SK-N-SH (cell line): Measurements from ENCODE around the gene HOXC13. TPM values are rescaled to one million over a fixed set of nuclear protein-coding genes. Genes with fewer than 3 reads are reported as not detected.
A peak's percentile ranks its signal among the peaks of the same experiment; 100 is the strongest.

Experiments
- CTCF ChIA-PET: fragments of 300-600, 350-600 bp; formaldehyde crosslinking; extraction: SDS; loops from one replicate; lab custom pipeline; 2021; lab: Yijun Ruan, JAX
- POLR2A ChIA-PET: fragments of 350-600 bp; sonication (Branson Sonifier 250); formaldehyde crosslinking; extraction: SDS; loops from one replicate; lab custom pipeline; 2020; ENCODE audit warnings: antibody characterized with exemption, inconsistent platforms; lab: Yijun Ruan, JAX
- DNase-seq: peaks from one replicate; pipeline ENCODE4 v3.0.0; 2012
- H2AFZ ChIP-seq: fragments of 200-600 bp; sonication (generic); 2 replicates; pipeline ENCODE4 v1.8.1; 2016; ENCODE audit warnings: antibody characterized with exemption, mild to moderate bottlenecking, low read depth
- H3F3A ChIP-seq: fragments of 200-600 bp; sonication (generic); replicated peaks from 2 replicates; pipeline ENCODE3; 2016; ENCODE audit warnings: antibody characterized with exemption, mild to moderate bottlenecking; ENCODE audit not compliant: insufficient read depth
- H3K27ac ChIP-seq, 2 experiments: fragments of 200-500 bp in 1 of 2; fragments of 200-600 bp in 1 of 2; sonication (Bioruptor generic) in 1 of 2; sonication (generic), shearing (Covaris generic) in 1 of 2; 2 replicates each; pipeline versions ENCODE4 v1.5.1 to v1.6.1; 2014 to 2016; ENCODE audit warnings: low read depth in 2 of 2, inconsistent platforms in 1 of 2, low read length in 1 of 2, mild to moderate bottlenecking in 1 of 2, mixed read lengths in 1 of 2
- H3K27me3 ChIP-seq: fragments of 200-600 bp; sonication (generic), shearing (Covaris generic); 2 replicates; pipeline ENCODE4 v1.6.1; 2016; ENCODE audit warnings: mixed run types; ENCODE audit not compliant: insufficient read depth
- H3K36me3 ChIP-seq, 2 experiments: fragments of 200-500 bp in 1 of 2; fragments of 200-600 bp in 1 of 2; sonication (Bioruptor generic) in 1 of 2; sonication (generic) in 1 of 2; replicated peaks in 1 of 2; 2 replicates each; pipeline versions ENCODE3 to v1.5.1; 2014 to 2016; ENCODE audit warnings: low read length in 1 of 2, mild to moderate bottlenecking in 1 of 2; ENCODE audit not compliant: insufficient read depth in 2 of 2, control insufficient read depth in 1 of 2
- H3K4me1 ChIP-seq, 2 experiments: fragments of 200-500 bp in 1 of 2; fragments of 200-600 bp in 1 of 2; sonication (Bioruptor generic) in 1 of 2; sonication (generic), shearing (Covaris generic) in 1 of 2; 2 replicates each; pipeline versions ENCODE4 v1.5.1 to v1.6.1; 2014 to 2016; ENCODE audit warnings: low read depth in 1 of 2, low read length in 1 of 2, mixed run types in 1 of 2; ENCODE audit not compliant: insufficient read depth in 2 of 2, control insufficient read depth in 1 of 2
- H3K4me2 ChIP-seq: fragments of 200-600 bp; sonication (generic), shearing (Covaris generic); 2 replicates; pipeline ENCODE4 v1.6.1; 2017; ENCODE audit warnings: mixed run types
- H3K4me3 ChIP-seq, 2 experiments: fragments of 200-500 bp in 1 of 2; fragments of 200-600 bp in 1 of 2; sonication (Bioruptor generic) in 1 of 2; sonication (generic), shearing (Covaris generic) in 1 of 2; 2 replicates each; pipeline versions ENCODE4 v1.5.1 to v1.8.1; 2014 to 2016; ENCODE audit warnings: low read depth in 2 of 2, inconsistent platforms in 1 of 2, low read length in 1 of 2, mild to moderate bottlenecking in 1 of 2, mixed read lengths in 1 of 2, moderate library complexity in 1 of 2
- H3K79me2 ChIP-seq: fragments of 200-600 bp; sonication (generic); 2 replicates; pipeline ENCODE4 v1.8.1; 2017; ENCODE audit warnings: mild to moderate bottlenecking; ENCODE audit not compliant: insufficient read depth
- H3K9ac ChIP-seq: fragments of 200-600 bp; sonication (generic); 2 replicates; pipeline ENCODE4 v1.6.1; 2017; ENCODE audit warnings: mixed run types
- H3K9me2 ChIP-seq: fragments of 200-600 bp; sonication (generic); 2 replicates; pipeline ENCODE4 v1.6.1; 2017; ENCODE audit warnings: mixed run types
- H3K9me3 ChIP-seq: fragments of 200-600 bp; sonication (generic); 2 replicates; pipeline ENCODE4 v1.6.1; 2017; ENCODE audit warnings: mixed run types, mild to moderate bottlenecking, moderate library complexity
- H4K20me1 ChIP-seq: fragments of 200-600 bp; sonication (generic); 2 replicates; pipeline ENCODE4 v1.6.1; 2017; ENCODE audit warnings: mild to moderate bottlenecking, mixed run types; ENCODE audit not compliant: insufficient read depth
- CTCF ChIP-seq: fragments of 200-600 bp; sonication (generic); IDR thresholded peaks from 2 replicates; pipeline ENCODE4 v1.6.1; 2017; ENCODE audit warnings: antibody characterized with exemption, mild to moderate bottlenecking, moderate library complexity
- EP300 ChIP-seq, 2 experiments: IDR thresholded peaks; 2 replicates each; pipeline versions ENCODE4 v1.4.0 to v1.6.1; 2012; ENCODE audit warnings: borderline replicate concordance in 1 of 2, low read depth in 1 of 2, low read length in 1 of 2
- EZH2phosphoT487 ChIP-seq: fragments of 200-600 bp; sonication (generic); IDR thresholded peaks from 2 replicates; pipeline ENCODE4 v1.6.1; 2017; ENCODE audit warnings: low read depth, mixed run types, mild to moderate bottlenecking, antibody characterized with exemption, moderate library complexity, borderline replicate concordance
- GABPA ChIP-seq: IDR thresholded peaks from 2 replicates; pipeline ENCODE4 v1.4.0; 2012; ENCODE audit warnings: low read depth, mild to moderate bottlenecking
- SIN3A ChIP-seq: IDR thresholded peaks from 2 replicates; pipeline ENCODE4 v1.6.1; 2012; ENCODE audit warnings: low read depth, mild to moderate bottlenecking, low read length, moderate library complexity, borderline replicate concordance
- WGBS: methylation state at CpG from one replicate; pipeline ENCODE4 v1.1.6; 2017; ENCODE audit warnings: low lambda C conversion rate; 5-methylcytosine and 5-hydroxymethylcytosine counted together
- polyA plus RNA-seq, 3 experiments: library from polyadenylated mRNA; depleted of rRNA; stranded (reverse); fragments of >200 nt; gene quantifications; 2 replicates each; pipeline ENCODE4 v1.2.3, GENCODE V29; 2012

The HOXC13 gene
- polyA plus RNA-seq, 1 of the 3 experiments (the other 2 are of a cell fraction) = not detected

- H3K4me1 ChIP-seq = no peaks in the 10 kb centered on the region; a peak in 1 of 4 replicates
- H3K27me3 ChIP-seq = peaks cover 98% of the 10 kb centered on the region
- H3K9me2 ChIP-seq = no peaks in the 10 kb centered on the region
- H3K4me2 ChIP-seq = no peak overlapping the region
- no peak overlapping the region for H3K9ac ChIP-seq
- no peaks in the 10 kb centered on the region for H3K36me3 ChIP-seq
- H3K27ac ChIP-seq = no peak overlapping the region
- no peak overlapping the region for H2AFZ ChIP-seq
- no peak overlapping the region for H3K4me3 ChIP-seq
- no peak for DNase-seq
- H3F3A ChIP-seq = no peaks in the 10 kb centered on the region
- H3K9me3 ChIP-seq = no peaks in the 10 kb centered on the region
- ChIA-PET POLR2A (no interaction called here), CTCF (interaction anchor here (0.9 to 1.9 kb wide), 6 partner anchors 8 to 255 kb away, joined by 3 to 11 read pairs (median 3); partner anchors contain the start of gene HOXC10)
- TF ChIP-seq SIN3A (no peak), EZH2phosphoT487 (peak; percentile 87; the same call in 1 of the 2 replicates)
- H4K20me1 ChIP-seq = peaks cover 8% of the 10 kb centered on the region; the same call in 1 of the 2 replicates
- WGBS = 21% methylated on average over 20 of the region's 39 CpGs
- no peaks in the 10 kb centered on the region for H3K79me2 ChIP-seq
These were observed 21.8 kb downstream of the HOXC13 start for GRCh38 chr12:53960187-53961024.

GRCh38 chr12:53961025-53961761 is 22.6 kb downstream of the HOXC13 start:
- CTCF ChIA-PET = interaction anchor here (0.6 to 1.9 kb wide), 11 partner anchors 9 to 253 kb away, joined by 3 to 11 read pairs (median 3); partner anchors contain the start of genes HOXC10 and HOXC13
- POLR2A ChIA-PET = interaction anchor here (1.2 kb wide), 1 partner anchor 9 kb away, joined by 3 read pairs; no protein-coding TSS in a partner anchor
- Histone ChIP-seq H3K9me2 (no peaks in the 10 kb centered on the region), H3K27me3 (peaks cover 98% of the 10 kb centered on the region), H3K4me1 (no peaks in the 10 kb centered on the region; a peak in 1 of 4 replicates), H3K27ac (no peak overlapping the region), H3K36me3 (no peaks in the 10 kb centered on the region), H2AFZ (no peak overlapping the region), H3K9me3 (no peaks in the 10 kb centered on the region), H3K79me2 (no peaks in the 10 kb centered on the region), H4K20me1 (peaks cover 12% of the 10 kb centered on the region; the same call in 1 of the 2 replicates), H3K9ac (no peak overlapping the region), H3F3A (no peaks in the 10 kb centered on the region), H3K4me2 (no peak overlapping the region), H3K4me3 (no peak overlapping the region)
- peak; percentile 80 for DNase-seq
- WGBS = 14% methylated on average over 35 of the region's 72 CpGs
- no peak for TF ChIP-seq EP300 (IDR thresholded peaks at IDR 0.05; ENCODE audit: borderline replicate concordance in 1 of 2, low read depth in 1 of 2, low read length in 1 of 2)
- TF ChIP-seq CTCF = peak; percentile 18; the same call in 1 of the 2 replicates
- TF ChIP-seq GABPA = no peak
